Measurements from ENCODE around the gene GRXCR2.

- TF ChIP-seq CTCF (conservative IDR thresholded peaks at IDR 0.05; ENCODE audit: low read depth, low read length) (no peak), POLR2A (IDR thresholded peaks at IDR 0.05; ENCODE audit: low read depth, low read length) (no peak), MAFK (IDR thresholded peaks at IDR 0.05; ENCODE audit: low read depth, low read length) (no peak), RAD21 (IDR thresholded peaks at IDR 0.05; ENCODE audit: low read length) (no peak), RFX5 (IDR thresholded peaks at IDR 0.05; ENCODE audit: low read depth, low read length) (no peak)
Measured at GRCh38 chr5:145911164-145911563, 38.4 kb upstream of the GRXCR2 start.
